Measurements from ENCODE around the gene FDXACB1.

Gene FDXACB1

GRCh38 chr11:111841370-111842053, 37.5 kb downstream of the FDXACB1 start:
- DNase-seq, result peak; percentile 93

GRCh38 chr11:111840143-111840542, 38.8 kb downstream of the FDXACB1 start:
- no peak for DNase-seq

DNA sequence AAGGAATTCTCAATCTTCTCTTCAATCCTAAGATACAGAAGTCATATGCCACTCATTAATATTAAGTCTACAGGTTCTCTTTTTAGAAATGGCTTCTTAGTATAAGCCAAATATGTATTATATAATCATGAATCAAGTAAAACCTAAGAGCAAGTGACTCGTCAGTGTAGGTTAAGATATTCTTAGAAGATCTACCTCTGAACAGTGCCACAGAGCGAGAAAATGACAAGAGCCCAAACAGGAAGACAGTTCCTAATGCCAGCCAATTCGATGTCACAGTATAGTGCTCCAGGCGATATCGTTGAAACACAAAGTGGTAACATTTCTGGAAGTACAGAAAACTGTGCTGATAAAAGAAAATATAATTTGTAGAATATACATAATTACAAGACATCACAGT, 40.9 kb downstream of the FDXACB1 start:
- no peak for DNase-seq

GRCh38 chr11:111837366-111837891, 41.5 kb downstream of the FDXACB1 start:
- DNase-seq, result no peak

DNA sequence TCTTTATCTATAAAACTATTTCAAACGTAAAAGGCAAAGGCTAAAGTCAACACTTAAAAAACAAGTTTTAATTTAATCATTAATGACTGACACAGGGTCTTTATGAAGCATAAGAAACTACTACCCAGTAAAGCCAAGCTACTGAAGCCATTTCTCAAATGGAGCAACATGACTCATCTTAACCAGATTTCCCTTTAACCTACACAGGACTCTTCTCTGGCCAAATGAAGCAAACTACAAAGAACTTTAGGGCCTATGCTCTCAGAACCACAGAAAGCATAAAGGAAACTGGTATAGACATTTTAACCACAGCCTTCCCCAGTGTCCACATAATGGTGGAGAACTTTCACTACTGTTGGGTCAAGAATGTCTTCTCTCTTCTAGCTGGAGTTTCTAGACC, 42.2 kb downstream of the FDXACB1 start:
- no peak for DNase-seq

- no peak for DNase-seq
Measured at GRCh38 chr11:111836162-111836561, 42.8 kb downstream of the FDXACB1 start.

- DNase-seq, result no peak
Measured at GRCh38 chr11:111835665-111836064, 43.3 kb downstream of the FDXACB1 start.

DNA sequence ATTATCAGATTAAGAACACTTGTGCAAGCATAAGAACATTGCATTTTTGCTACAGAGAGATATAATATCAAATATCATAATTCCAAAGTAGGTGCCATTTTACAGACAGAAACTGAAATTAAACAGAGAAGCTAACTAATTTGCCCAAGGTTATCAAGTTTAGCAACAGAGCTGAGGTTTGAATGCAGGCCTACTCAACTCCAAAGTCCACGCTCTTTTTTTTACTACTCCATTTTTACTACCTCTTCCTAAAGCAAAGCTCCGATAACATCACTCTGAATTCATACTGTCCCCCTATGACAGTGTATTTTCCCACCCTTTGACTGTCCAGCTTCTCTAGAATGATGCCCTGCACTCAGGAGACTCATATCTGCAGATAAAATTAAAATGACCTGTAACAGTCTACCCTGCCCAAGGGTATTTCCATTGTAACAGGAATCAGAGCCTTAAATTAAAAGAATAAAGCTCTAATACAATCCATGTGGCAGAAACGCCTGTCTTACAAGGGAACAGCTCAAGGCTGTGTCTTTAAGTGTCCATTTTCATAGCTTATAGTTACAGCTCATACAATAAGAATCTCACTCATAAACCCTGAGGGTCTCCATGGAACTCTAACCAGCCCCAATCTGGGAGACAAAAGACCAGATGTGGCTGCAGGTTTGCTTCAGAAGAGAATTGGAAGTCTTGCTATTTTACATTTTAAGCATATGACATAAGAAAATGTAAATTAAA, 44.4 kb downstream of the FDXACB1 start:
- no peak for DNase-seq

GRCh38 chr11:111833524-111833923, 45.4 kb downstream of the FDXACB1 start:
- DNase-seq, result no peak

GRCh38 chr11:111829185-111829968, 49.6 kb downstream of the FDXACB1 start:
- DNase-seq, result no peak

DNA sequence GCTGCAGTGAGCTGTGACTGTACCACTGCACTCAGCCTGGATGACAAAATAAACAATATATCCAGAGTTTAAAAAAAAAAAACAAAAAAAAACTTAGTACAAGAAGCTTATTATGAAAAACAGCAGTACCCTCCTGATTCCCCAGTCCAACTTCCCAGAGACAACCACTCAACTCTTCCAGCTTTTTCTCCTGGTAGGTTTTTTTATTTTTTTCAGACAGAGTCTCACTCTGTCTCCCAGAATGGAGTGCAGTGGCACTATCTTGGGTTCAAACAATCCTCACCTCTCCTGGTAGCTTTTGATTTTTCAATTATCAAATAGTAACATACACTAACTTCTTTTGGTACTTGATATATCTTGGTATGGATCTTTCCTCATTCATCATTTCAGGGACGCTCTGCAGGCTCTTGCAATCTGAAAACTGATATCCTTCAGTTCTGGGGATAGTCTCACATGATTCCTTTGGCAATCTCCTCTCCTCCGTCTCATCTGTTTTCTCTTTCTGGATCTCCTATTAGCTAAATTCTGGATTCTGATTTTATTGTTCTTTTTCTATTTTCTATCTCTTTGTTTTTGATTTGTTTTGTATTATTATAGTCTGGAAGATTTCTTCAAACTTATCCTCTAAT, 52.5 kb downstream of the FDXACB1 start:
- DNase-seq, result no peak

Data from CD4-positive, alpha-beta T cell treated with Interleukin-17A for 4 hours (primary cell).